ENCODE results near the gene TRIM9. TPM values are rescaled to one million over a fixed set of nuclear protein-coding genes. Genes with fewer than 3 reads are reported as not detected.

The TRIM9 gene
- total RNA-seq, 2 donors from 2014 or later, result 0.46 to 6.5 TPM

DNA sequence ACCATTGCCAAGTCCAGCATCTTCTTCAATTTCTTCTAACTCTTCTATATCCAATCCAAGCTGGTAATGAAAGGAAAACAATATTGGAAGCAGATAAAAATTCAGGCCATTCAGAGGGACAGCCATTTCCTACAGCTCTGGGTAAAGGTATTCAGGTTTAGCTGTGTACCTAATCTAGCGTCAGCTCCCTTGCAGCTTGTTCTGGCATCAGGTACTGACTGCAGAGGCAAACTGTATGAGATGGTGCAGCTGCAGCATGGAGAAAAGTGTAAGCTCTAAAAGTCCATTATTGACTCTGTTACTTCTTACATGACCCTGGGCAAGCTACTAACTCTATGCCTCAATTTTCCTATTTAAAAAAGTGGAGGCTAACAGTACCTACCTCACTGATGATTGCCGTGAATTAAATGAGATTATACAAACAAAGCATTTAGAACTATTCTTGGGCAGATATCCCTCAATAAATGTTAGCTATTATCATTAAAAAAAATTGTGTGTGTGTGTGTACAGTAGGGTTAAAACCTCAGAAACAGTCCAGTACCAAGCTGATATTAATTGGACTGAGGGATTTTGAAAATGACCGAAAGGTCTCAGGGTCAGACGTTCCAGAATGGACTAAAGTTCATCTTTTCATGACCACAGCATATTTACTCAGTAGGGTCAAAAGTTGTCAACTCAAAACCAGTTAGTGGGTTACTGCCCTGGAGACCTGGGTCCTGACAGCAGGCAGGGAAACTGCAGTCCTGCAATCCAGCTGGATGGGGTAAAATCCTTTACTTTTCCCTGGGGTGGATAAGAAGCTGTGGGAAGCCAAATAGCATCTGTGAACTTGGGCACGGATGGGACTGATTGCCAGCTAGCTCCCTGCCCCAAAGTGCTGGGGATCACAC lies 159.5 kb downstream of the TRIM9 start:
- H3K4me3 ChIP-seq, result no peak overlapping the region
- no peaks in the 10 kb centered on the region for H3K36me3 ChIP-seq
- TF ChIP-seq, protein P1, sequence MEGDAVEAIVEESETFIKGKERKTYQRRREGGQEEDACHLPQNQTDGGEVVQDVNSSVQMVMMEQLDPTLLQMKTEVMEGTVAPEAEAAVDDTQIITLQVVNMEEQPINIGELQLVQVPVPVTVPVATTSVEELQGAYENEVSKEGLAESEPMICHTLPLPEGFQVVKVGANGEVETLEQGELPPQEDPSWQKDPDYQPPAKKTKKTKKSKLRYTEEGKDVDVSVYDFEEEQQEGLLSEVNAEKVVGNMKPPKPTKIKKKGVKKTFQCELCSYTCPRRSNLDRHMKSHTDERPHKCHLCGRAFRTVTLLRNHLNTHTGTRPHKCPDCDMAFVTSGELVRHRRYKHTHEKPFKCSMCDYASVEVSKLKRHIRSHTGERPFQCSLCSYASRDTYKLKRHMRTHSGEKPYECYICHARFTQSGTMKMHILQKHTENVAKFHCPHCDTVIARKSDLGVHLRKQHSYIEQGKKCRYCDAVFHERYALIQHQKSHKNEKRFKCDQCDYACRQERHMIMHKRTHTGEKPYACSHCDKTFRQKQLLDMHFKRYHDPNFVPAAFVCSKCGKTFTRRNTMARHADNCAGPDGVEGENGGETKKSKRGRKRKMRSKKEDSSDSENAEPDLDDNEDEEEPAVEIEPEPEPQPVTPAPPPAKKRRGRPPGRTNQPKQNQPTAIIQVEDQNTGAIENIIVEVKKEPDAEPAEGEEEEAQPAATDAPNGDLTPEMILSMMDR (IDR thresholded peaks at IDR 0.05), result no peak
- TF ChIP-seq POLR2AphosphoS5 (IDR thresholded peaks at IDR 0.05), result no peak
- no peak for TF ChIP-seq POLR2A (IDR thresholded peaks at IDR 0.05)
- H3K27ac ChIP-seq, result no peak overlapping the region
- no peak for DNase-seq (ENCODE audit: low spot score)
- H3K27me3 ChIP-seq (replicated peaks; ENCODE audit: insufficient read depth), result no peaks in the 10 kb centered on the region
- no peaks in the 10 kb centered on the region for H3K9me3 ChIP-seq
- H3K4me1 ChIP-seq (replicated peaks), result no peaks in the 10 kb centered on the region
- intact Hi-C loops (cut with DNase I), result no loop called here
- 77% methylated on average over 5 of the region's 5 CpGs for WGBS

DNA sequence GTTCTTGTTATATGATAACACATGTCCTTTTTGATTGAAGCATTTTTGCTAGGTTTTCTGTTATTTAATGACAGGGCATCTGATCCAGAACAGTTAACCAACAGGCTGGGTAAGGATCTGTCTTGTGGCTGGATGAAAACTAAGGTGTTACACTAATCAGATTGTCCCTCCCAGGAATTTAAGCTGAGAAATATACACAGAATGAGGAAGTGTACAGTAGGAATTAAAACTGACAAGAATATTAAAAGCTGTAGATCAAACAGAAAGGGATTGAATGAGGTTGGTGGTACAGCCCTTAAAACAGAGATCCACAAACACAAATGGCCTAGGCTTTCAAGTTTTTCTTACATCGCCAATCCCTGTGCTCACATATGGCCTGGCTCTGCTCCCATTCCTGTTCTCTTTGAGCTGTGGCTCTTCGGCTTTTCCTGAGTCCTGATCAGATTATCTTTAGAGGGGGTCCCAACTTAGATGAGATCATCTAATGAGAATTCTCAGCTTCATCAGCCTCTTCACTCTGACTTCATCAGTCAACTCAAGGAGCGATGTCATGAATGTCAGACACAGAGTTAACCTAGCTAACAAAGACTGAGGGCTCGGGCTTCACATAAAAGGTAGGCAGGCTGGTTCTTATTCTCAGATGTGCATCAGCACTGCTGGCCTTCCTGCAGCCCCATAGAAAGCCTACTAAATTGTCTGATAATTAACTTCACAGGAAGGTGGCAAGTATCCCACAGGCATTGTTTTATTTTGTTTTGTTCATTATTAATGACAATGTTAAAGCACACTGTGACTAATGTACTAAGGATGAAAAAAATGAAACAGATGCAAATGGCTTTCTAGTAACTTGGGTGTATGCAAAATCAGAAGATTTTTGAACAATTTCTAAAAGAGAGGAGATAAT lies 162.1 kb downstream of the TRIM9 start:
- H3K9me3 ChIP-seq, result no peaks in the 10 kb centered on the region
- H3K27ac ChIP-seq, result no peak overlapping the region
- no peaks in the 10 kb centered on the region for H3K36me3 ChIP-seq
- H3K4me1 ChIP-seq (replicated peaks), result no peaks in the 10 kb centered on the region
- no peak overlapping the region for H3K4me3 ChIP-seq
- H3K27me3 ChIP-seq (replicated peaks; ENCODE audit: insufficient read depth), result no peaks in the 10 kb centered on the region
- TF ChIP-seq POLR2A (IDR thresholded peaks at IDR 0.05) (no peak), POLR2AphosphoS5 (IDR thresholded peaks at IDR 0.05) (no peak)
- intact Hi-C loops (cut with DNase I), result no loop called here
- no peak for DNase-seq (ENCODE audit: low spot score)
- WGBS, result 81% methylated on average over 4 of the region's 4 CpGs

DNA sequence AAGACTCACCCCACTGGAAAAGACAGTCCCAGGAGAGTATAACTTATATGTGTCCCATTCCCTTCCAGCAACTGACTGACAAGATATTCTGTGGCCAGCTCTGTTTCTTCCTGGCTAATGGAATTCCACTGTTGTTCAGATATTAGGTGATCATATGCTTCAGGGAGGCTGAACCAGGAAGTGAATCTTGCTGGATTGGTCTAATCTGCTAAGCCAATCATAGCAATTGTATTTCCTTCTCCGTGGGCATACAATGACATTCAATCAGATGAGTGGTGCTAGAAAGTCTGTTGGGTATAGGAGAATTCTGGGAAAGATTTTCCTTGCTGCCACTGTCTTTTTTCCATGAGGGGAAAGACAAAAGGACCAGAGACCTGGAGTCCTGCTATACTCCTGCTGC lies 162.7 kb downstream of the TRIM9 start:
- no peak for DNase-seq (ENCODE audit: low spot score)
- Histone ChIP-seq H3K27me3 (replicated peaks; ENCODE audit: insufficient read depth) (no peaks in the 10 kb centered on the region), H3K9me3 (no peaks in the 10 kb centered on the region), H3K4me3 (no peak overlapping the region), H3K36me3 (no peaks in the 10 kb centered on the region), H3K4me1 (replicated peaks) (no peaks in the 10 kb centered on the region), H3K27ac (no peak overlapping the region)
- intact Hi-C loops (cut with DNase I), result no loop called here
- TF ChIP-seq POLR2AphosphoS5 (IDR thresholded peaks at IDR 0.05) (no peak), POLR2A (IDR thresholded peaks at IDR 0.05) (no peak)
- TF ChIP-seq, protein P1 (IDR thresholded peaks at IDR 0.05), result no peak
- 67% methylated on average over 1 of the region's 1 CpG for WGBS

GRCh38 chr14:50931559-50931958 lies 163.3 kb downstream of the TRIM9 start:
- DNase-seq (ENCODE audit: low spot score), result no peak
- Histone ChIP-seq H3K9me3 (no peaks in the 10 kb centered on the region), H3K36me3 (no peaks in the 10 kb centered on the region), H3K27me3 (replicated peaks; ENCODE audit: insufficient read depth) (no peaks in the 10 kb centered on the region), H3K4me1 (replicated peaks) (no peaks in the 10 kb centered on the region), H3K27ac (no peak overlapping the region), H3K4me3 (no peak overlapping the region)
- TF ChIP-seq POLR2AphosphoS5 (IDR thresholded peaks at IDR 0.05) (no peak), POLR2A (IDR thresholded peaks at IDR 0.05) (no peak)
- TF ChIP-seq, protein P1 (IDR thresholded peaks at IDR 0.05), result no peak
- intact Hi-C loops (cut with DNase I), result no loop called here
- 97% methylated on average over 3 of the region's 3 CpGs for WGBS

- Histone ChIP-seq H3K9me3 (no peaks in the 10 kb centered on the region), H3K27me3 (replicated peaks; ENCODE audit: insufficient read depth) (no peaks in the 10 kb centered on the region), H3K4me1 (replicated peaks) (no peaks in the 10 kb centered on the region), H3K36me3 (no peaks in the 10 kb centered on the region), H3K27ac (no peak overlapping the region), H3K4me3 (no peak overlapping the region)
- intact Hi-C loops (cut with DNase I), result no loop called here
- DNase-seq (ENCODE audit: low spot score), result no peak
- WGBS, result 96% methylated on average over 2 of the region's 2 CpGs
- TF ChIP-seq, protein P1 (IDR thresholded peaks at IDR 0.05), result no peak
- TF ChIP-seq POLR2A (IDR thresholded peaks at IDR 0.05) (no peak), POLR2AphosphoS5 (IDR thresholded peaks at IDR 0.05) (no peak)
These were observed 165.4 kb downstream of the TRIM9 start for GRCh38 chr14:50929506-50929905.
